T47D (cell line): ENCODE results near the gene ABR.
"Not testable (repeated sequence)": the region's sequence is repeated elsewhere in the genome, so short reads cannot be mapped to it uniquely, and the experiment has no call there.

Source experiments
- DNase-seq, 2 experiments: peaks; one replicate each; pipeline versions ENCODE4 v3.0.0 to v3.0.0-alpha.2; 2011 to 2012; ENCODE audit warnings: low read depth in 1 of 2, low spot score in 1 of 2
- JUND ChIP-seq: IDR thresholded peaks from 2 replicates; pipeline ENCODE4 v1.6.1; 2012; ENCODE audit warnings: low read depth
- in situ Hi-C: cut with HindIII; loops from 2 replicates; pipeline ENCODE4 v1.10.0; 2016; ENCODE audit warnings: low sequenced_read_pairs, low pct_unique_long_range_greater_than_20kb

ABR gene

GRCh38 chr17:1077986-1078711 is 101.6 kb downstream of the ABR start:
- no peak for TF ChIP-seq JUND
- in situ Hi-C loops = no loop called here
- no peak for DNase-seq

DNA sequence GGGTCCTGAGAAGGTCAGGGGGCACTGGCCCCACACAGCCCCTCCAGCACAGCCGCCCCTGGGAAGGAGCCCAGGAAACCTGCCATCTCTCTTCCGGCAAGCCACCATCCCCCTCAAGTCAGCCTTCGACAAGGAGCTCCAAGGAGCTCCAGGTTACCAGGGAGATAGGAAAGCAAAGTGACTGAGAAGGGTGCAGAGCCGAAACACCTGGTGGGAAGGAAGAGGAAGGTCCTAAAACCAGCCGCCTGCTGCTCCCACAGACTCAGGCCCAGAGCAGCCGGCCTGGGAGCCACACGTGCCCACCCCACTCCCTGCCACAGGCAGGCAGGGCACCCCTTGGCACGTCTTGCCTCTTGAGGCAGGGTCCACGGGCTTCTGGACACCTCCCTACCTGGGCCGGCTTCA is 102.2 kb downstream of the ABR start:
- no peak for TF ChIP-seq JUND
- in situ Hi-C loops = no loop called here
- no peak for DNase-seq

- DNase-seq = no peak
- in situ Hi-C loops = no loop called here
- no peak for TF ChIP-seq JUND
Measured at GRCh38 chr17:1076982-1077302, 102.8 kb downstream of the ABR start.

GRCh38 chr17:1076299-1076981 is 103.3 kb downstream of the ABR start:
- in situ Hi-C loops = no loop called here
- DNase-seq = no peak
- no peak for TF ChIP-seq JUND

DNA sequence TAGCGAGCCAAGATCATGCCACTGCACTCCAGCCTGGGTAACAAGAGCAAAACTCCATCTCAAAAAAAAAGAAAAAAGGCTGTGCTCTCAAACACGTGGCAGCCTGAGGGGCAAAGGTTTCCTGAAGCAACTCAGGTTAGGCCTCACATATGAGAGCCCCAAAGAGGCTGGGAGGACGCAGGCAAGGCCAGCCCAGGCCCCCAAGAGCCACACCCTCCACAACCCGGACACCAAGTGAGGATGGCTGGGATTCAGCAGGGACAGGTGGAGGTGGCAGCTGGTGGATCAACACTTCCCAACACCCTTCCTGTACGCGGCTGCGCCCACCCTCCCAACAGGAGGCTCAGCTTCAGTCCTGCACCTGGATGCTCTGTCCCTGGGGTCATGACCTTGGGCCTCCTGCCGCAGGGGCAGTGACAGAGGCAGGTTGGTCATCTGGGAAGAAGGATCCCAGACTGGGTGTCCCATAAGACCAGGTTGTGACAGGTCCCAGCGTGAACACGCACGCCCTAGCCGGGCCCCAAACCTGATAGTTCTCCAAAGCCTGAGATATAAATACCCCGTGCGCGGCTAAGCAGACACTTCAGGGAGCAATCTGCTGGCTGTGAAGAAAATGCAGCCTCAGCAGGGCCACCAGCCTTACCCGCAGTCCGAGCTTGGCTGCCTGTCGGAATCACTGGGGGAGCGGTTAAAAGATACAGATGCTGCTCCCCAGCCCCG is 104.7 kb downstream of the ABR start:
- in situ Hi-C loops = no loop called here
- no peak for DNase-seq
- TF ChIP-seq JUND = no peak

DNA sequence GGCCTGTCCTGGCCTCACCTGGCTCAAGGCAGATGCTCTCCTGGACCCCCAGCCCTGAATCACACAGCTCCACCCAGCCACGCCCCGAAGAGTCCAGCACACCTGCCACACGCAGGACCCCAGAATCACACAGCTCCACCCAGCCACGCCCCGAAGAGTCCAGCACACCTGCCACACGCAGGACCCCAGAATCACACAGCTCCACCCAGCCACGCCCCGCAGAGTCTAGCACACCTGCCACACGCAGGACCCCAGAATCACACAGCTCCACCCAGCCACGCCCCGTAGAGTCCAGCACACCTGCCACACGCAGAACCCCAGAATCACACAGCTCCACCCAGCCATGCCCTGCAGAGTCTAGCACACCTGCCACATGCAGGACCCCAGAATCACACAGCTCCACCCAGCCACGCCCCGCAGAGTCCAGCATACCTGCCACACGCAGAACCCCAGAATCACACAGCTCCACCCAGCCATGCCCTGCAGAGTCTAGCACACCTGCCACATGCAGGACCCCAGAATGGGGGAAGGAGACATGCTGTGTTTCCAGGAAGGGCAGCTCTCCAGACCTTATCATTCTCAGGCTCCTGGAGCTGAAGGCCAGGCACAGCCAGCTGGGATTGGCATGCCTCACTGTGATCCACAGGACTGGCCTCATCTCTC is 105.7 kb downstream of the ABR start:
- in situ Hi-C loops, DNase-seq: not testable (repeated sequence)

DNA sequence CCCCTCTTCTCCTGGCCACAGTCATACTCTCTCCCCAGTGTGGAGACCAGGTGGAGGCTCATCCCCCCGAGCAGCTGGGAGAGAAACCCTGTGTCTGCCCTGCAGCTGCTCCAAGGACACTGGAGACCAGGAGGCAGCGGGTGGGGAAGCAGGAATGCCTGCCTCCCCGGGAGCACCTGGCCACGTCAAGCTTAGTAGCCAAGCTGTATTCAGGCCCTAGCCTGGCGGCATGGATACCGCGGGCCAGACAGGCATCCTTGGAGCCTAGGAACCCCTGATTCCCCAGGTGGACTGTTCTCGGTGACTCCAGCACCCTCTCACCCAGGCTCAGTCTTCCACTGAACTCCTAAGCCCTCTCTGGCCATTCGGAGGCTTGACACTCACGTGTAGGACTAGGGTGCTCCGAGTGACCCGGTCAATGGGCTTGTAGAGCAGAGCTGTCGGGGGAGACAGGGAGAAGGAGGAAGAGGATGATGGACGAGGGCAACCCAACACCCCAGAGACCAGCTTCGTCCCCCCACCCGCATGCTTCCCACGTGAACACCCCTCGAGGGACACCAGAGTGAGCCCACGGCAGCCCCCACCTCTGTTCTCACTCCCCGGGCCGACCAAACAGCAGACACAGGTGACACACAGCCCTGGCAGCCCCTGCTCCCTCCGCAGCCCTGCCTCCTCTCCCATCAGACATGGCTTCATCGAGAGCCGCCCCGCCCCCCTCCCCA is 106.4 kb downstream of the ABR start:
- DNase-seq = no peak
- in situ Hi-C loops = no loop called here
- no peak for TF ChIP-seq JUND

DNA sequence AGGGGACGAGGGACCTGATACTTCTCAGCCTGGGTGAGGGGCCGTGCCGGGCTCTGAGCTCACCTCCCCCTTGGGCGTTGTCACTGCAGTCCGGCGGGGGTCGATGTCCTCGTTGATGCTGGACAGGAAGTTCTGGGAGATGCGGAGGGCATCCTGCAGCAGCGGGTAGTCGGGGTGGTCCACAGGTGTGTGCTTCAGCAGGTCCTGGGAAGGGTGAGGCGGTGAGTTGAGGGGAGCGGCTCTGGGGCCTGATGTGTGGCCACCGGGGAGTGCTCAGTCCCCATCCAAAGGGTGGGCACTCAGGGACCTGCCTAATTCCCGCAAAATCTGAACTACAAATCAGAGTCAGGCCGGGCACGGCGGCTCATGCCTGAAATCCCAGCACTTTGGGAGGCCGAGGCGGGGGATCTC is 107.2 kb downstream of the ABR start:
- in situ Hi-C loops = no loop called here
- TF ChIP-seq JUND = no peak
- no peak for DNase-seq

- in situ Hi-C loops = no loop called here
- no peak for TF ChIP-seq JUND
- no peak for DNase-seq
Measured at GRCh38 chr17:1071103-1071825, 108.5 kb downstream of the ABR start.

DNA sequence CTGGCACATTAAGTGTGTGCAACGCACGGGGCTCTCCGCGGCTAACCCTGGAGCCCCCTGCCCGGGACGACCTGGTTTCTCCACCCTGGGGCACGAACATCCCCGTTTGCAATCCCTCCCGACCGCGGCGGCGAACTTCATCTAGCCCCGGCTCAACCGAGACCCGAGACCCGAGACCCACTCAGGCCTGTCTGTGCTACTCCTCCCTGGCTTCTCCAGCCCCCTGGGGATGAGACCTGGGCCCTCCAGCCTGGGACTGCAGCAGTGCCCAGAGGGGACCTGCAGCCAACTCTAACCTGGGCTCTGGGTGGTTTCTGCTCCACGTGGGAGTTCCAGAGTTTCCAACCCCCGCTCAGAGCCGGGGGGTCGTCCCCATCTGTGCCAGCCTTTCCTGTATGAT is 109.4 kb downstream of the ABR start:
- in situ Hi-C loops = no loop called here
- TF ChIP-seq JUND = no peak
- DNase-seq = no peak

DNA sequence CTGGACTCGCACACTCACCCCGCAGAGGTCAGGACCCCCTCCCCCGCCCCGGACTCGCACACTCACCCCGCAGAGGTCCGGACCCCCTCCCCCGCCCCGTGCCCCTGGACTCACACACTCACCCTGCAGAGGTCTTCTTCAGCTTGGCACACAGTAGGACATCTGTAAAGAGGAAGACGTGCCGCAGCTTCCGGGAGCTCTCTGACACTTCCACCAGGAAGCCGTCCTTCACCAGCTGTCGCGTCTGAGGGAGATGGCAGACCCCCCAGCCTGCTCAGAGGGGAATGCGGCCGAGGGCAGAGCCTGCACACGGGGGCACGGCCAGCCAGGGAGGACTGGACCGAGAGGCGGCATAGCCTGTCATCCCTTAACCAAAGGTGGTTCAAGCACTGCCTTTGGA is 109.9 kb downstream of the ABR start:
- TF ChIP-seq JUND = no peak

GRCh38 chr17:1068356-1068755 is 111.4 kb downstream of the ABR start:
- no peak for TF ChIP-seq JUND
- no peak for DNase-seq
- in situ Hi-C loops = no loop called here

More for the DNA sequence above, 109.9 kb downstream of the ABR start:
- in situ Hi-C loops = no loop called here
- no peak for DNase-seq
